GM18951 (cell line): ENCODE measurements around the gene POLN.
"Not testable (repeated sequence)": the region's sequence is repeated elsewhere in the genome, so short reads cannot be mapped to it uniquely, and the experiment has no call there.

Experiments used
- POLR2A ChIP-seq: IDR thresholded peaks from 4 replicates; pipeline ENCODE4 v1.6.1; 2011; ENCODE audit warnings: mild to moderate bottlenecking; ENCODE audit not compliant: insufficient read length, insufficient read depth; ENCODE audit errors: extremely low read depth
- in situ Hi-C: fragments of 300-500 bp; cut with MboI; formaldehyde crosslinking; loops from one replicate; pipeline ENCODE4 v1.12.0; 2022; ENCODE audit warnings: low sequenced_read_pairs, mixed read lengths, inconsistent platforms; ENCODE audit not compliant: unreplicated experiment

The POLN gene

GRCh38 chr4:2175990-2176698, 65.8 kb downstream of the POLN start:
- no peak for TF ChIP-seq POLR2A
- in situ Hi-C loops = no loop called here

- TF ChIP-seq POLR2A = no peak
Observed at GRCh38 chr4:2174061-2174460, 67.9 kb downstream of the POLN start.

GRCh38 chr4:2172627-2173231, 69.2 kb downstream of the POLN start:
- TF ChIP-seq POLR2A = no peak
- in situ Hi-C loops = no loop called here

More at GRCh38 chr4:2174061-2174460, 67.9 kb downstream of the POLN start:
- in situ Hi-C loops = no loop called here

GRCh38 chr4:2172161-2172560, 69.8 kb downstream of the POLN start:
- in situ Hi-C loops = no loop called here
- no peak for TF ChIP-seq POLR2A

GRCh38 chr4:2168469-2169319, 73.2 kb downstream of the POLN start:
- TF ChIP-seq POLR2A = no peak
- in situ Hi-C loops = no loop called here

GRCh38 chr4:2166253-2166652, 75.7 kb downstream of the POLN start:
- in situ Hi-C loops = no loop called here
- TF ChIP-seq POLR2A = no peak

GRCh38 chr4:2165391-2165790, 76.5 kb downstream of the POLN start:
- no peak for TF ChIP-seq POLR2A
- in situ Hi-C loops = no loop called here

GRCh38 chr4:2163311-2163821, 78.6 kb downstream of the POLN start:
- TF ChIP-seq POLR2A = no peak

GRCh38 chr4:2161092-2161703, 80.7 kb downstream of the POLN start:
- in situ Hi-C loops = not testable (repeated sequence)

More at GRCh38 chr4:2163311-2163821, 78.6 kb downstream of the POLN start:
- in situ Hi-C loops = no loop called here

- no peak for TF ChIP-seq POLR2A
- in situ Hi-C loops = no loop called here
Observed at GRCh38 chr4:2159931-2160330, 82.0 kb downstream of the POLN start.

GRCh38 chr4:2155246-2155645, 86.7 kb downstream of the POLN start:
- in situ Hi-C loops = no loop called here
- no peak for TF ChIP-seq POLR2A

GRCh38 chr4:2154215-2154740, 87.6 kb downstream of the POLN start:
- in situ Hi-C loops = no loop called here
- no peak for TF ChIP-seq POLR2A

- in situ Hi-C loops = no loop called here
- no peak for TF ChIP-seq POLR2A
Observed at GRCh38 chr4:2151544-2151943, 90.4 kb downstream of the POLN start.
